ENCODE data around the gene CARMIL3. TPM values are rescaled to one million over a fixed set of nuclear protein-coding genes. Genes with fewer than 3 reads are reported as not detected.
"Not testable (repeated sequence)": the region's sequence is repeated elsewhere in the genome, so short reads cannot be mapped to it uniquely, and the experiment has no call there.

Gene CARMIL3
- total RNA-seq, 1 donor from 2014 or later: 0.34 TPM

DNA sequence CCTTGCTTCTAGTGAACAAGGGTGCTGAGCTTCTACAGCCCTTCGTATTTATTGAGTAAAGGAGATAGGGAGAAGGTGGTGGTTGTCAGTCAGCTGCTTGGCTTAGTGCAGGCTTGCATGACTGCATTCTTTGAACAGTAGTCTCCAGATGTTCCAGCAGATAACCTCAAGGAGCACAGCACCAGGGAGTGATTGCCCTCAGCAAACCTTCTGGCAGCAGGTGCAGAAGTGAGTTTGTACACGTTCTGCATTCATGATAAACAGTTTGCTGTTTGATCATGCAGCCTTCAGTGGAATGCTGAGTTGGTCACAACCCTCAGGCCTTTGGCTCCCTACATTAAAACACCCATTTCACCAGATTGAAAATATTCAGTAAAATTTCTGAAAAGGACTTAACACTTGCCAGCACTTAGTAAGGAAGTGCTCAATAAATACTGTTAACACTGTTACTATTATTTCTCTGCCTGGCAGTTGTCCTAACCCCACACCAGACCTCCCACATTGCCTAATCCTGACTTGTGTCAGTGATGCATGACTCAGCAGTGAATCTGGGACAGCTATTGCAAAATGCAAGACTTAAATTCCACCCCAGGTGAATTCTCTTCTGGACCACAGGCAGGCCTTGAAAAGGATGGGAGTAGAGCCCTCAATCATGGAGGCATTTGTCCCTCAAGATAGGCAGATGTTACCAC is 18.9 kb upstream of the CARMIL3 start:
- DNase-seq (ENCODE audit: low read depth): peak; percentile 66
- no peak for FAIRE-seq
- Histone ChIP-seq H3K9ac (ENCODE audit: low read length) (no peak overlapping the region), H2AFZ (ENCODE audit: low read depth, low read length) (no peak overlapping the region), H3K9me3 (ENCODE audit: insufficient read depth, low read depth, low read length) (no peaks in the 10 kb centered on the region), H4K20me1 (ENCODE audit: insufficient read depth, low read length) (no peaks in the 10 kb centered on the region), H3K4me1 (ENCODE audit: insufficient read depth, low read length) (no peaks in the 10 kb centered on the region), H3K4me3 (ENCODE audit: insufficient read depth, low read depth, low read length) (no peak overlapping the region), H3K27me3 (ENCODE audit: insufficient read depth, low read length) (no peaks in the 10 kb centered on the region), H3K4me2 (ENCODE audit: low read length) (no peak overlapping the region), H3K36me3 (ENCODE audit: insufficient read depth, low read length) (no peaks in the 10 kb centered on the region), H3K27ac (ENCODE audit: low read depth, low read length) (no peak overlapping the region), H3K79me2 (ENCODE audit: insufficient read depth, low read length) (no peaks in the 10 kb centered on the region)
- Mint-ChIP-seq H3K9me3 (ENCODE audit: unreplicated experiment) (peaks cover 26% of the 10 kb centered on the region), H3K4me1 (ENCODE audit: low read depth, unreplicated experiment) (peaks cover 4% of the 10 kb centered on the region), H3K27ac (ENCODE audit: unreplicated experiment) (no peak overlapping the region), H3K4me3 (ENCODE audit: unreplicated experiment) (no peak overlapping the region), H3K36me3 (ENCODE audit: low read depth, unreplicated experiment) (no peaks in the 10 kb centered on the region), H3K27me3 (ENCODE audit: low read depth, unreplicated experiment) (peaks cover 7% of the 10 kb centered on the region)
- TF ChIP-seq, protein P1, sequence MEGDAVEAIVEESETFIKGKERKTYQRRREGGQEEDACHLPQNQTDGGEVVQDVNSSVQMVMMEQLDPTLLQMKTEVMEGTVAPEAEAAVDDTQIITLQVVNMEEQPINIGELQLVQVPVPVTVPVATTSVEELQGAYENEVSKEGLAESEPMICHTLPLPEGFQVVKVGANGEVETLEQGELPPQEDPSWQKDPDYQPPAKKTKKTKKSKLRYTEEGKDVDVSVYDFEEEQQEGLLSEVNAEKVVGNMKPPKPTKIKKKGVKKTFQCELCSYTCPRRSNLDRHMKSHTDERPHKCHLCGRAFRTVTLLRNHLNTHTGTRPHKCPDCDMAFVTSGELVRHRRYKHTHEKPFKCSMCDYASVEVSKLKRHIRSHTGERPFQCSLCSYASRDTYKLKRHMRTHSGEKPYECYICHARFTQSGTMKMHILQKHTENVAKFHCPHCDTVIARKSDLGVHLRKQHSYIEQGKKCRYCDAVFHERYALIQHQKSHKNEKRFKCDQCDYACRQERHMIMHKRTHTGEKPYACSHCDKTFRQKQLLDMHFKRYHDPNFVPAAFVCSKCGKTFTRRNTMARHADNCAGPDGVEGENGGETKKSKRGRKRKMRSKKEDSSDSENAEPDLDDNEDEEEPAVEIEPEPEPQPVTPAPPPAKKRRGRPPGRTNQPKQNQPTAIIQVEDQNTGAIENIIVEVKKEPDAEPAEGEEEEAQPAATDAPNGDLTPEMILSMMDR (IDR thresholded peaks at IDR 0.05; ENCODE audit: insufficient read depth, low read depth, low read length): no peak
- TF ChIP-seq EZH2 (IDR thresholded peaks at IDR 0.05; ENCODE audit: insufficient read depth, low read length): no peak

DNA sequence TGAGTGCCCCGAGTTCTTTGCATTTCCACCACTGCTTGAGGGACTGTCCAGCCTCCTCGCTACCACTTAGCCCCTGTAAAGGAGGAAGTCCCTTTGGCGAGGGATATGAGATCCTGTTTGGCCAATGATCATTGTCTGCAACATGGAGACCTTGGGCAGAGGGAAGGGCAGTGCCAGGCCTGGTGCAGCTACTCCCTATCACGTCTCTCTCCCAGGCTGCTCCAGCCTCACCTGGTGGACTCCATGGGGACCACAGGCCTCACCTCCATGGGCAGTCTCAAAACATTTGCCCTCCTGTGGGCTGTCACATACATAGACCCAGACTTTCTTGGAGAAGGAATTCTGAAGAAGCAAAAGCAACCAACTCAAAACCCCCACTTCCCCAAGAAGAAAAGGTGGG is 16.0 kb upstream of the CARMIL3 start:
- H3K4me1 Mint-ChIP-seq (ENCODE audit: low read depth, unreplicated experiment); H4K20me1 ChIP-seq (ENCODE audit: insufficient read depth, low read length); H3K27me3 Mint-ChIP-seq (ENCODE audit: low read depth, unreplicated experiment); H2AFZ ChIP-seq (ENCODE audit: low read depth, low read length); H3K4me3 ChIP-seq (ENCODE audit: insufficient read depth, low read depth, low read length); H3K36me3 Mint-ChIP-seq (ENCODE audit: low read depth, unreplicated experiment); H3K27me3 ChIP-seq (ENCODE audit: insufficient read depth, low read length); H3K9ac ChIP-seq (ENCODE audit: low read length); H3K9me3 ChIP-seq (ENCODE audit: insufficient read depth, low read depth, low read length); FAIRE-seq; H3K27ac ChIP-seq (ENCODE audit: low read depth, low read length); H3K4me1 ChIP-seq (ENCODE audit: insufficient read depth, low read length); H3K36me3 ChIP-seq (ENCODE audit: insufficient read depth, low read length); H3K79me2 ChIP-seq (ENCODE audit: insufficient read depth, low read length); DNase-seq (ENCODE audit: low read depth): not testable (repeated sequence)
- H3K4me2 ChIP-seq (ENCODE audit: low read length): peak overlapping the region; percentile 94
- H3K9me3 Mint-ChIP-seq (ENCODE audit: unreplicated experiment): peaks cover 19% of the 10 kb centered on the region
- peak overlapping the region; percentile 58 for H3K27ac Mint-ChIP-seq (ENCODE audit: unreplicated experiment)
- H3K4me3 Mint-ChIP-seq (ENCODE audit: unreplicated experiment): peak overlapping the region; percentile 86

DNA sequence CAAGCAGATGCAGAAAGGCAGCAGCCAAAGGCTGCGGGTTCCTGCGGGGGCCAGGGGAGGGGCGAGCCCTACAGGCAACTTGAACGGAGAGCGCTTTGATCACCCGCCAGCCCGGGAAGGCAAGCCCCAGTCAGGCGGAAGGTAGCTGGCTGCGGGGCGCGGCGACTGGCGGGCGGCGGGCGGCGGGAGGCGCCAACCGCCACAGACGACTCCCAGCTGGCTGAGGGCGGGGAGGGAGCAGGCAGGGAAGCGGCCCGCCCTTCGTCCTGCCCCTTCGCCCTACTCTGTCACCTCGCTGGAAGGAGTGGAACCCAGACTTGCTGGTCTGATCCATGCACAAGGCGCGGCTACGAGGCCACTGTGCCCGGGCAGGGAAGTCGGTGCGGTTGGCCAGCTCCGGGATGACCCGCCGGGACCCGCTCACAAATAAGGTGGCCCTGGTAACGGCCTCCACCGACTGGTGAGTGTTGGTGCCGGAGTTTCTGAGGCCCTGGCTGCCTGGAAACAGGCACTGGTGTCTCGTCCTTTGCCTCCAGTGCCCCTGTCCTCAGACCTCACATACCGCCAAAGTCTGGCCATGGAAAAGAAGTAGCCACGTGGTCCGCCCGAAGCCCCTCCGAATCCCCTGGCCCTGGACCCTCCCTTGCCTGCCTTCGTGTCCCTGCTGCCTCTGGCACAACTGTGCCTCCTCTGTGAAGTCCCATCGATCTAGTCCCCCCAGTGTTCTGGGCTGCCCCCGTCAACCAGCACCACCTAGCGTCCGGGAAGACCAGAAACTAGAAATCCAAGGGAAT is 15.4 kb upstream of the CARMIL3 start:
- Histone ChIP-seq H3K79me2 (ENCODE audit: insufficient read depth, low read length) (no peaks in the 10 kb centered on the region), H3K9me3 (ENCODE audit: insufficient read depth, low read depth, low read length) (no peaks in the 10 kb centered on the region), H3K9ac (ENCODE audit: low read length) (peak overlapping the region; percentile 74), H2AFZ (ENCODE audit: low read depth, low read length) (peak overlapping the region; percentile 96), H3K36me3 (ENCODE audit: insufficient read depth, low read length) (no peaks in the 10 kb centered on the region), H3K4me1 (ENCODE audit: insufficient read depth, low read length) (no peaks in the 10 kb centered on the region), H4K20me1 (ENCODE audit: insufficient read depth, low read length) (no peaks in the 10 kb centered on the region), H3K27ac (ENCODE audit: low read depth, low read length) (no peak overlapping the region), H3K27me3 (ENCODE audit: insufficient read depth, low read length) (no peaks in the 10 kb centered on the region), H3K4me2 (ENCODE audit: low read length) (peak overlapping the region; percentile 94), H3K4me3 (ENCODE audit: insufficient read depth, low read depth, low read length) (peak overlapping the region; percentile 59)
- no peak for TF ChIP-seq EZH2 (IDR thresholded peaks at IDR 0.05; ENCODE audit: insufficient read depth, low read length)
- TF ChIP-seq, protein P1 (IDR thresholded peaks at IDR 0.05; ENCODE audit: insufficient read depth, low read depth, low read length): peak; percentile 53
- Mint-ChIP-seq H3K27ac (ENCODE audit: unreplicated experiment) (peak overlapping the region; percentile 80), H3K36me3 (ENCODE audit: low read depth, unreplicated experiment) (no peaks in the 10 kb centered on the region), H3K4me1 (ENCODE audit: low read depth, unreplicated experiment) (peaks cover 4% of the 10 kb centered on the region), H3K27me3 (ENCODE audit: low read depth, unreplicated experiment) (peaks cover 8% of the 10 kb centered on the region), H3K4me3 (ENCODE audit: unreplicated experiment) (peak overlapping the region; percentile 97), H3K9me3 (ENCODE audit: unreplicated experiment) (peaks cover 14% of the 10 kb centered on the region)
- no peak for FAIRE-seq
- peak; percentile 39 for DNase-seq (ENCODE audit: low read depth)

DNA sequence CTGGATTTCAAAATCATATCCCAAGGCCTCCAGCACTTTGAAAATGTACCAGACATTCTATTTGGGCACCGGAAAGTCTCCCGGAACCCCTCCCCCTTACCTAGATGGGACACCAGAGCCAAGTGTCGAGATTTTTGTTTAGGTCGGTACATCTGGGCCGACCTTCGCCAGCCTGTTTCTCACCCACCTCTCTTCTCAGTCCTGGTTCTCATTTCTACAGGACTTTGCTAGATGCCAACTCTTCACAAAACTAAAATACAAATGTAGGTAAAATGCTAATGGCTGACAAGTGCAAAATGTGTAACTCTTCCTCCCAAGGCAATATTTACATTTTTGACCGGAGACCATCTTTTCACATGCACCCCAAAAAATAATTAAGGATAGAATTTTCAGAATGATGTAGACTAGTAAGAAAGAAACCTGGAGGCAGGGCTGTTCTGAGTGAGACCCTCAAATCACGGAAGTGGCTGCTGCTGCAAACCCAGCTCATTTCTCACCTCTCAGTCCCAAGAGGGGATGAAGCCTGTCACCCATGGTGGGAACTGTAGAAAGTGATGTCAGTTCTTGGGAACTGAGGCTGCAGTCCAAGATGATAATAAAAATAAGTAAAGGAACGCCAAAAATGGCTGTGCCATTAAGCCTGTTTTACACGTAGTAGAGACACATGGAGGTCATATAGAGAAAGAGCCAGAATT is 14.7 kb upstream of the CARMIL3 start:
- not testable (repeated sequence) for H3K36me3 Mint-ChIP-seq (ENCODE audit: low read depth, unreplicated experiment); H3K4me1 Mint-ChIP-seq (ENCODE audit: low read depth, unreplicated experiment); H3K27ac ChIP-seq (ENCODE audit: low read depth, low read length); H3K9ac ChIP-seq (ENCODE audit: low read length); H3K27me3 ChIP-seq (ENCODE audit: insufficient read depth, low read length); H4K20me1 ChIP-seq (ENCODE audit: insufficient read depth, low read length); H3K9me3 Mint-ChIP-seq (ENCODE audit: unreplicated experiment); H3K4me1 ChIP-seq (ENCODE audit: insufficient read depth, low read length); DNase-seq (ENCODE audit: low read depth); H3K36me3 ChIP-seq (ENCODE audit: insufficient read depth, low read length); H3K9me3 ChIP-seq (ENCODE audit: insufficient read depth, low read depth, low read length); FAIRE-seq; H3K79me2 ChIP-seq (ENCODE audit: insufficient read depth, low read length)
- peaks cover 13% of the 10 kb centered on the region for H3K27me3 Mint-ChIP-seq (ENCODE audit: low read depth, unreplicated experiment)
- H3K4me2 ChIP-seq (ENCODE audit: low read length): peak overlapping the region; percentile 94
- H3K27ac Mint-ChIP-seq (ENCODE audit: unreplicated experiment): peak overlapping the region; percentile 80
- peak overlapping the region; percentile 59 for H3K4me3 ChIP-seq (ENCODE audit: insufficient read depth, low read depth, low read length)
- peak overlapping the region; percentile 96 for H2AFZ ChIP-seq (ENCODE audit: low read depth, low read length)
- peak overlapping the region; percentile 97 for H3K4me3 Mint-ChIP-seq (ENCODE audit: unreplicated experiment)

Measured in astrocyte (in vitro differentiated cells and primary cell).